ENCODE measurements around the gene SUCLG2. TPM values are rescaled to one million over a fixed set of nuclear protein-coding genes. Genes with fewer than 3 reads are reported as not detected.

The SUCLG2 gene
- total and polyA plus RNA-seq, 2 donors (not counting 1 experiment from before 2014, with no cell fraction given), result 56.8 to 87.4 TPM

GRCh38 chr3:67462187-67462586 lies 192.2 kb downstream of the SUCLG2 start:
- Histone ChIP-seq H3K27me3 (ENCODE audit: control insufficient read depth, insufficient read depth, low read length) (no peaks in the 10 kb centered on the region), H3K4me1 (ENCODE audit: control insufficient read depth, extremely low read depth, insufficient read depth, low read length) (peaks cover 6% of the 10 kb centered on the region), H2AFZ (ENCODE audit: low read length) (no peak overlapping the region), H3K36me3 (ENCODE audit: control insufficient read depth, insufficient read depth, low read length) (no peaks in the 10 kb centered on the region), H3K9ac (ENCODE audit: insufficient read depth, low read length) (no peak overlapping the region), H3K4me2 (ENCODE audit: extremely low read depth, insufficient read depth, low read length) (no peak overlapping the region), H3K79me2 (ENCODE audit: control insufficient read depth, insufficient read depth, low read length) (no peaks in the 10 kb centered on the region), H4K20me1 (ENCODE audit: control insufficient read depth, extremely low read depth, insufficient read depth, low read length) (no peaks in the 10 kb centered on the region), H3K4me3 (replicated peaks in 1 of 4; ENCODE audit: control extremely low read depth in 1 of 4, insufficient read depth in 1 of 4, low read depth in 3 of 4, low read length in 4 of 4) (no peak overlapping the region), H3K9me3 (ENCODE audit: control insufficient read depth, insufficient read depth, low read depth, low read length) (no peaks in the 10 kb centered on the region), H3K27ac (ENCODE audit: insufficient read depth, low read length) (peak overlapping the region; percentile 4)
- TF ChIP-seq EZH2 (IDR thresholded peaks at IDR 0.05; ENCODE audit: low read length, missing control alignments) (no peak), CTCF (conservative IDR thresholded peaks at IDR 0.05 in 1 of 2, IDR thresholded peaks at IDR 0.05 in 1 of 2; ENCODE audit: low read depth in 1 of 2, low read length in 2 of 2) (no peak)
- no peak for DNase-seq (ENCODE audit: low read depth in 2 of 2)

- H3K9me3 ChIP-seq (ENCODE audit: control insufficient read depth, insufficient read depth, low read depth, low read length), result no peaks in the 10 kb centered on the region
- H4K20me1 ChIP-seq (ENCODE audit: control insufficient read depth, extremely low read depth, insufficient read depth, low read length), result no peaks in the 10 kb centered on the region
- no peak overlapping the region for H3K4me3 ChIP-seq (replicated peaks in 1 of 4; ENCODE audit: control extremely low read depth in 1 of 4, insufficient read depth in 1 of 4, low read depth in 3 of 4, low read length in 4 of 4)
- no peak for TF ChIP-seq EZH2 (IDR thresholded peaks at IDR 0.05; ENCODE audit: low read length, missing control alignments)
- TF ChIP-seq CTCF (conservative IDR thresholded peaks at IDR 0.05 in 1 of 2, IDR thresholded peaks at IDR 0.05 in 1 of 2; ENCODE audit: low read depth in 1 of 2, low read length in 2 of 2), result no peak
- H3K4me1 ChIP-seq (ENCODE audit: control insufficient read depth, extremely low read depth, insufficient read depth, low read length), result peaks cover 6% of the 10 kb centered on the region
- peak overlapping the region; percentile 30 for H3K27ac ChIP-seq (ENCODE audit: insufficient read depth, low read length)
- H2AFZ ChIP-seq (ENCODE audit: low read length), result no peak overlapping the region
- no peak overlapping the region for H3K9ac ChIP-seq (ENCODE audit: insufficient read depth, low read length)
- no peaks in the 10 kb centered on the region for H3K36me3 ChIP-seq (ENCODE audit: control insufficient read depth, insufficient read depth, low read length)
- H3K79me2 ChIP-seq (ENCODE audit: control insufficient read depth, insufficient read depth, low read length), result no peaks in the 10 kb centered on the region
- no peaks in the 10 kb centered on the region for H3K27me3 ChIP-seq (ENCODE audit: control insufficient read depth, insufficient read depth, low read length)
- peak; percentile 61 to 75 for DNase-seq (ENCODE audit: low read depth in 2 of 2)
- no peak overlapping the region for H3K4me2 ChIP-seq (ENCODE audit: extremely low read depth, insufficient read depth, low read length)
Observed at GRCh38 chr3:67461667-67462142, 192.7 kb downstream of the SUCLG2 start.

- H3K4me2 ChIP-seq (ENCODE audit: extremely low read depth, insufficient read depth, low read length), result no peak overlapping the region
- peaks cover 6% of the 10 kb centered on the region for H3K4me1 ChIP-seq (ENCODE audit: control insufficient read depth, extremely low read depth, insufficient read depth, low read length)
- no peak overlapping the region for H3K4me3 ChIP-seq (replicated peaks in 1 of 4; ENCODE audit: control extremely low read depth in 1 of 4, insufficient read depth in 1 of 4, low read depth in 3 of 4, low read length in 4 of 4)
- H3K27ac ChIP-seq (ENCODE audit: insufficient read depth, low read length), result no peak overlapping the region
- TF ChIP-seq CTCF (conservative IDR thresholded peaks at IDR 0.05 in 1 of 2, IDR thresholded peaks at IDR 0.05 in 1 of 2; ENCODE audit: low read depth in 1 of 2, low read length in 2 of 2) (no peak), EZH2 (IDR thresholded peaks at IDR 0.05; ENCODE audit: low read length, missing control alignments) (no peak)
- no peak overlapping the region for H2AFZ ChIP-seq (ENCODE audit: low read length)
- H3K27me3 ChIP-seq (ENCODE audit: control insufficient read depth, insufficient read depth, low read length), result no peaks in the 10 kb centered on the region
- no peaks in the 10 kb centered on the region for H3K79me2 ChIP-seq (ENCODE audit: control insufficient read depth, insufficient read depth, low read length)
- H4K20me1 ChIP-seq (ENCODE audit: control insufficient read depth, extremely low read depth, insufficient read depth, low read length), result no peaks in the 10 kb centered on the region
- no peak overlapping the region for H3K9ac ChIP-seq (ENCODE audit: insufficient read depth, low read length)
- no peaks in the 10 kb centered on the region for H3K36me3 ChIP-seq (ENCODE audit: control insufficient read depth, insufficient read depth, low read length)
- no peaks in the 10 kb centered on the region for H3K9me3 ChIP-seq (ENCODE audit: control insufficient read depth, insufficient read depth, low read depth, low read length)
- DNase-seq (ENCODE audit: low read depth in 2 of 2), result peak; percentile 6 to 11
Observed at GRCh38 chr3:67460841-67461510, 193.4 kb downstream of the SUCLG2 start.
